ENCODE measurements around the gene CSNK1G1.
"Not testable (repeated sequence)": the region's sequence is repeated elsewhere in the genome, so short reads cannot be mapped to it uniquely, and the experiment has no call there.

The CSNK1G1 gene

GRCh38 chr15:64355944-64356709 is at the start of gene CSNK1G1:
Gene CSNK1G1, minus strand, starts transcription at chr15:64356173. Its CDS starts 55,674 bp downstream, at chr15:64300499.
- peak; percentile 97 for DNase-seq

GRCh38 chr15:64400583-64400982 is 44.6 kb upstream of the CSNK1G1 start:
- no peak for DNase-seq

GRCh38 chr15:64398575-64398974 is 42.6 kb upstream of the CSNK1G1 start:
- no peak for DNase-seq

GRCh38 chr15:64396789-64397188 is 40.8 kb upstream of the CSNK1G1 start:
- no peak for DNase-seq

- DNase-seq: not testable (repeated sequence)
Measured at GRCh38 chr15:64392471-64392870, 36.5 kb upstream of the CSNK1G1 start.

GRCh38 chr15:64389036-64389435 is 33.1 kb upstream of the CSNK1G1 start:
- DNase-seq: no peak

GRCh38 chr15:64387562-64388168 is 31.7 kb upstream of the CSNK1G1 start, which contains the start of gene TRIP4:
Gene TRIP4, plus strand, starts transcription at chr15:64387836. Its CDS starts 28 bp downstream, at chr15:64387864.
- DNase-seq: peak; percentile 92

GRCh38 chr15:64386291-64386690 is 30.3 kb upstream of the CSNK1G1 start:
- no peak for DNase-seq

GRCh38 chr15:64383760-64384159 is 27.8 kb upstream of the CSNK1G1 start:
- no peak for DNase-seq

GRCh38 chr15:64381000-64381751 is 25.2 kb upstream of the CSNK1G1 start, which contains the start of gene PCLAF:
Gene PCLAF, minus strand, starts transcription at chr15:64381441. Its CDS starts 70 bp downstream, at chr15:64381371.
- DNase-seq: peak; percentile 92

GRCh38 chr15:64380130-64380870 is 24.3 kb upstream of the CSNK1G1 start:
- not testable (repeated sequence) for DNase-seq

GRCh38 chr15:64379216-64379960 is 23.4 kb upstream of the CSNK1G1 start:
- DNase-seq: no peak

- DNase-seq: no peak
Measured at GRCh38 chr15:64373360-64373759, 17.4 kb upstream of the CSNK1G1 start.

- not testable (repeated sequence) for DNase-seq
Measured at GRCh38 chr15:64371383-64371782, 15.4 kb upstream of the CSNK1G1 start.

- no peak for DNase-seq
Measured at GRCh38 chr15:64369078-64369607, 13.2 kb upstream of the CSNK1G1 start.

- no peak for DNase-seq
Measured at GRCh38 chr15:64361259-64361658, 5.3 kb upstream of the CSNK1G1 start.

GRCh38 chr15:64356710-64357040 is 702 bp upstream of the CSNK1G1 start:
- no peak for DNase-seq

- DNase-seq: peak; percentile 7
Measured at GRCh38 chr15:64355348-64355943, 527 bp downstream of the CSNK1G1 start.

GRCh38 chr15:64354688-64355344 is 1.2 kb downstream of the CSNK1G1 start:
- no peak for DNase-seq

- no peak for DNase-seq
Measured at GRCh38 chr15:64351265-64351664, 4.7 kb downstream of the CSNK1G1 start.

GRCh38 chr15:64349375-64349774 is 6.6 kb downstream of the CSNK1G1 start:
- DNase-seq: no peak
